ENCODE data around the gene ALX3. TPM values are rescaled to one million over a fixed set of nuclear protein-coding genes. Genes with fewer than 3 reads are reported as not detected.

The ALX3 gene
- total RNA-seq, 4 donors from 2014 or later = not detected

GRCh38 chr1:110049801-110050601 lies 20.5 kb downstream of the ALX3 start:
- TF ChIP-seq, protein P1, sequence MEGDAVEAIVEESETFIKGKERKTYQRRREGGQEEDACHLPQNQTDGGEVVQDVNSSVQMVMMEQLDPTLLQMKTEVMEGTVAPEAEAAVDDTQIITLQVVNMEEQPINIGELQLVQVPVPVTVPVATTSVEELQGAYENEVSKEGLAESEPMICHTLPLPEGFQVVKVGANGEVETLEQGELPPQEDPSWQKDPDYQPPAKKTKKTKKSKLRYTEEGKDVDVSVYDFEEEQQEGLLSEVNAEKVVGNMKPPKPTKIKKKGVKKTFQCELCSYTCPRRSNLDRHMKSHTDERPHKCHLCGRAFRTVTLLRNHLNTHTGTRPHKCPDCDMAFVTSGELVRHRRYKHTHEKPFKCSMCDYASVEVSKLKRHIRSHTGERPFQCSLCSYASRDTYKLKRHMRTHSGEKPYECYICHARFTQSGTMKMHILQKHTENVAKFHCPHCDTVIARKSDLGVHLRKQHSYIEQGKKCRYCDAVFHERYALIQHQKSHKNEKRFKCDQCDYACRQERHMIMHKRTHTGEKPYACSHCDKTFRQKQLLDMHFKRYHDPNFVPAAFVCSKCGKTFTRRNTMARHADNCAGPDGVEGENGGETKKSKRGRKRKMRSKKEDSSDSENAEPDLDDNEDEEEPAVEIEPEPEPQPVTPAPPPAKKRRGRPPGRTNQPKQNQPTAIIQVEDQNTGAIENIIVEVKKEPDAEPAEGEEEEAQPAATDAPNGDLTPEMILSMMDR (IDR thresholded peaks at IDR 0.05) = no peak
- TF ChIP-seq EP300 (IDR thresholded peaks at IDR 0.05; ENCODE audit: low read depth) = no peak
- no peak for TF ChIP-seq POLR2A (IDR thresholded peaks at IDR 0.05)
- TF ChIP-seq POLR2AphosphoS5 (IDR thresholded peaks at IDR 0.05) = no peak
- peak overlapping the region in 3 of 4 donors; percentile 31 to 47 (median 34) for H3K27ac ChIP-seq
- H3K4me1 ChIP-seq = peaks cover 0 to 13% (median 12%) of the 10 kb centered on the region in 4 donors
- H3K36me3 ChIP-seq = peaks cover 0 to 72% (median 27%) of the 10 kb centered on the region in 4 donors
- in situ Hi-C loops (cut with MboI; ENCODE audit: low pct_ligation_motif_present in 1 of 4, low pct_unique_long_range_greater_than_20kb in 1 of 4, low sequenced_read_pairs in 3 of 4) (loop anchor here in 2 of 4 donors (5.0 to 25.0 kb wide), 2 partner anchors 57 to 287 kb away; partner anchors contain the start of gene RBM15 (in 1 of the 2)), intact Hi-C loops (cut with DNase I; ENCODE audit: low total_unique reads) (loop anchor here (5.0 kb wide), 1 partner anchor 57 kb away; no protein-coding TSS in a partner anchor)
- no peak overlapping the region for H3K4me3 ChIP-seq
- H3K9me3 ChIP-seq = no peaks in the 10 kb centered on the region
- no peaks in the 10 kb centered on the region for H3K27me3 ChIP-seq
- WGBS, 2 donors (ENCODE audit: low coverage in 1 of 2) = 45 to 70% methylated on average over 3 to 8 of the region's 11 CpGs
- DNase-seq = no peak

GRCh38 chr1:110048923-110049601 lies 21.4 kb downstream of the ALX3 start:
- peaks cover 0 to 74% (median 27%) of the 10 kb centered on the region in 4 donors for H3K36me3 ChIP-seq
- H3K4me1 ChIP-seq = peaks cover 0 to 13% (median 12%) of the 10 kb centered on the region in 4 donors
- TF ChIP-seq, protein P1 (IDR thresholded peaks at IDR 0.05) = no peak
- no peak for TF ChIP-seq POLR2A (IDR thresholded peaks at IDR 0.05)
- no peak for TF ChIP-seq POLR2AphosphoS5 (IDR thresholded peaks at IDR 0.05)
- TF ChIP-seq EP300 (IDR thresholded peaks at IDR 0.05; ENCODE audit: low read depth) = no peak
- H3K27ac ChIP-seq = peak overlapping the region; percentile 31 to 47 (median 32)
- DNase-seq = peak; percentile 28
- WGBS, 2 donors (ENCODE audit: low coverage in 1 of 2) = 48 to 70% methylated on average over 3 to 9 of the region's 9 CpGs
- H3K4me3 ChIP-seq = no peak overlapping the region
- H3K27me3 ChIP-seq = no peaks in the 10 kb centered on the region
- in situ Hi-C loops (cut with MboI; ENCODE audit: low pct_ligation_motif_present in 1 of 4, low pct_unique_long_range_greater_than_20kb in 1 of 4, low sequenced_read_pairs in 3 of 4) = loop anchor here in 1 of 4 donors (25.0 kb wide), 1 partner anchor 288 kb away; the partner anchor contains the start of gene RBM15
- no peaks in the 10 kb centered on the region for H3K9me3 ChIP-seq
- intact Hi-C loops (cut with DNase I; ENCODE audit: low total_unique reads) = no loop called here

- Histone ChIP-seq H3K4me3 (no peak overlapping the region), H3K4me1 (peaks cover 0 to 13% (median 12%) of the 10 kb centered on the region in 4 donors), H3K27ac (peak overlapping the region in 1 of 4 donors; percentile 27), H3K36me3 (peaks cover 0 to 80% (median 30%) of the 10 kb centered on the region in 4 donors), H3K9me3 (no peaks in the 10 kb centered on the region), H3K27me3 (no peaks in the 10 kb centered on the region)
- in situ Hi-C loops (cut with MboI; ENCODE audit: low pct_ligation_motif_present in 1 of 4, low pct_unique_long_range_greater_than_20kb in 1 of 4, low sequenced_read_pairs in 3 of 4) (loop anchor here in 1 of 4 donors (25.0 kb wide), 1 partner anchor 289 kb away; the partner anchor contains the start of gene RBM15), intact Hi-C loops (cut with DNase I; ENCODE audit: low total_unique reads) (no loop called here)
- 96% methylated on average over 5 of the region's 5 CpGs; no CpG with 5 or more reads in 1 of the 2 donors for WGBS, 2 donors (ENCODE audit: low coverage in 1 of 2)
- DNase-seq = no peak
- TF ChIP-seq POLR2AphosphoS5 (IDR thresholded peaks at IDR 0.05) (no peak), EP300 (IDR thresholded peaks at IDR 0.05; ENCODE audit: low read depth) (no peak), POLR2A (IDR thresholded peaks at IDR 0.05) (no peak)
- TF ChIP-seq, protein P1 (IDR thresholded peaks at IDR 0.05) = no peak
Measured at GRCh38 chr1:110048240-110048639, 22.2 kb downstream of the ALX3 start.

- TF ChIP-seq POLR2A (IDR thresholded peaks at IDR 0.05) (no peak), POLR2AphosphoS5 (IDR thresholded peaks at IDR 0.05) (no peak), EP300 (IDR thresholded peaks at IDR 0.05; ENCODE audit: low read depth) (no peak)
- TF ChIP-seq, protein P1 (IDR thresholded peaks at IDR 0.05) = no peak
- H3K36me3 ChIP-seq = peaks cover 0 to 81% (median 33%) of the 10 kb centered on the region in 4 donors
- peaks cover 0 to 13% (median 12%) of the 10 kb centered on the region in 4 donors for H3K4me1 ChIP-seq
- no peak overlapping the region for H3K4me3 ChIP-seq
- no peak for DNase-seq
- no peaks in the 10 kb centered on the region for H3K27me3 ChIP-seq
- 86% methylated on average over 3 of the region's 3 CpGs; no CpG with 5 or more reads in 1 of the 2 donors for WGBS, 2 donors (ENCODE audit: low coverage in 1 of 2)
- no peak overlapping the region for H3K27ac ChIP-seq
- no peaks in the 10 kb centered on the region for H3K9me3 ChIP-seq
- intact Hi-C loops (cut with DNase I; ENCODE audit: low total_unique reads) = no loop called here
- in situ Hi-C loops (cut with MboI; ENCODE audit: low pct_ligation_motif_present in 1 of 4, low pct_unique_long_range_greater_than_20kb in 1 of 4, low sequenced_read_pairs in 3 of 4) = loop anchor here in 1 of 4 donors (25.0 kb wide), 1 partner anchor 290 kb away; the partner anchor contains the start of gene RBM15
Measured at GRCh38 chr1:110047463-110047862, 23.0 kb downstream of the ALX3 start.

All from transverse colon (tissue), 4 donors.